Stimulated activated CD4-positive, alpha-beta T cell treated with anti-CD3 and anti-CD28 coated beads, Interleukin-2, amount 100 ng/mL, for 4 hours (primary cell): ENCODE results near the gene CARD10.

Experiments used
- DNase-seq: peaks from one replicate; pipeline ENCODE4 v3.0.0-alpha.2; 2020; ENCODE audit warnings: low read depth

CARD10 gene

DNA sequence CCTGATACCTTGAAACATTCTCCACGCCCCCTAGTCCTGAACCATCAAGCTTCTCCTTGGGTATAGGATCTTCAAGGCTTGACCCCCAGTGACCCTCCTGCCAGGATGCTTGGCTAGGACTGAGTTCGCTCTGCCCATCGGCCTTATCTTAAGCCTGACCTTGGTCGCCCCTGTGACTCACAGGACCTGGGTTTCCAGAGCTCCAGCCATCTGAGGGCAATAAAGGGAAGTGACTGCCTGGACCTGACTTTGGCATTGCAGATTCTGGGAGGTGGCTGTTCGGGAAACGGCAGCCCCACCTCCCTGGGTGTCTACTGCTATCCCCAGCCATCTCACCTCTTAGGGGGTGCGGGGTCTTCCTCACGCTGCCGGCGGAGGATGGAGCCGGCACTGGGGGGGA, 15.4 kb downstream of the CARD10 start:
- no peak for DNase-seq

DNA sequence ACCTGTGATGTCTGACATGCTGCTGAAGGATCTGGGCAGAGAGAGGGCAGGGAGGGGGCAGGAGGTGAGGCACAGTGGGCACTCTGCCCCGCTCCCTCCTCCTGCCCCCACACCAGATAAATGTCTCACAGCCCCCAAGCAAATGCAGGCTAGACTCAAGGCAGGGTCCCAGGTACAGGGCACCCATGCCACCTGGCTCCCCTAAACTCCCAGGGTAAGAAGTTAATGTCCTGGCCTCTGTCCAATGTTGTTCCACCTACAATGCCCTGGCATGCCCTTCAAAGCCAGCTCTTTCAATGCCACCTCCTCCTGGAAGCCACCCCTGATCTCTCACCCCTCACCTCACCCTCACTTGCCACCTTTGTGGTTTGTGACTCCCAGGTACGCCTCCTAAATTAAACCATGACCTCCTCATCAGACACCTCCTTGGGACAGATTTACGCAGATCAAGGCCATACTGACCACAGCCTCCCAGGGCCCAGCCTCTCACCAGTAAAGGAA, 16.0 kb downstream of the CARD10 start:
- no peak for DNase-seq

DNA sequence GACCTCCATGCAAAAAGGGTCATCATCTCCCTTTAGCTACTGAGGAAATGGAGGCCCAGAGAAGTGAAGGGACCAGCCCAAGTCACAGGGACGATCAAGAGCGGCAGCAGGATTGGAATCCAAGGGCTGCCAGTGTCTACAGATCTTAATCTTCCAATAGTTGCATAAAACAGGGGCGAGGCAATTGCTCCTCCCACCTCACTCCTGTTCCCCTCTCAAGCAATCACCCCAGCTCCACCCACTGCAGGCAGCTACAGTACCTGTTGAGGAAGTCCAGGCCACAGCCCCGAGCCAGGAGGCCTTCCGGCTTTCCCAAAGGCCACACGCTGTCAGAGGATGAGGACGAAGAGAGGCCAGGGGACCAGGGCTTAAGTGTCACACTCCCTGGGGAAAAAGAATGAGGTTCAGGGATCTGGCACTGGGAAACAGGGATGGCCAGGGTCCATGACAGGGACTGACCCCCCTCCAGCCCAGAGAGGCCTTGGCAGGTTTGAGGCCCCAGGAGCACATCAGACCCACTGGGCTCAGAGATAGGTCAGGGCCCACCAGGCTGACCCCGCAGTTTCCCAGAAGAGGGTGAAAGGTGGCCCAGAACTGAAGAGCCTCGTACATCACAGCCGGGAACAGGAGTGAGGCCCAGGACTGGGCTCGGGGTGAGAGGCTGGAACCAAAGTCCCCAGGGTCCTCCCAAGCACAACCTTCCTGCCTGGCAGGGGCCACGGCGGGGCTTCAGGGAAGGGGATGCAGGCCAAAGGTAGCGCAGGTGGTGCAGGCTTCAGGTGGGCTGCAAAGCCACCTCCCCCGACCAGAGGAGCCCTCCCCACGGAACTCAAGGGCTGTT, 16.7 kb downstream of the CARD10 start:
- no peak for DNase-seq

DNA sequence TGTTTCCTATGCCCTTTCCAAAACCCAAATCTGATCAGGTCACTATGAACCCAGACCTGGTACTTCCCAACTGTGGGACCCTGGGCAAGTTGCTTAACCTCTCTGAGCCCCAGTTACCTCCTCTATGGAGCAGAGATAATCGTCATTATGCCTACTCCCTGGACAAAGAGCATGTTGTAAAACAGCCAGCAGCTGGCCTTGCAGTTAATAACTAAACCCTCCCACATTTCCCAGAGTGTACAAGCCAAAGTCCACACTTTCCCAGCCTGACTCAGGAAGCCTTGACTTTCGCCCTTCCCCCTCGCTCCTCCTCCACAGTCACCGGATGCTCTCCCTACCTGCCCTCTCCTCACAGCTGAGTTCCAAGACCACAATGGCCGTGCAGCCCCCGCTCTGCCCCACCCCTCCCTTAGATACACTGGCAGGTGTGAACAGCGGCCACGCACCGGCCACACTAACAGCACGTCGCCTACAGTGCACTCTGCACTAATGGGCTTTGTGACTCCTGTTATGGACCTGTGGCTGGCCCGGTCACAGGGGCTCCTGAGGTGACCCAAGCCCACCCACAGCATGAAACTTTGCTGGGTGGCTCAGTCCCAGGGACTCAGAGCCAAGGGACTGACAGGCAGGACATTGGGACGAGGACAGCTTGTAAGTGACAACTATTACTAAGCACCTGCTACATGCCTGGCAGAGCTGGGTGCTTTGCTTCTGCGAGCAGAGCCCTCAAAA, 17.4 kb downstream of the CARD10 start:
- DNase-seq = no peak

DNA sequence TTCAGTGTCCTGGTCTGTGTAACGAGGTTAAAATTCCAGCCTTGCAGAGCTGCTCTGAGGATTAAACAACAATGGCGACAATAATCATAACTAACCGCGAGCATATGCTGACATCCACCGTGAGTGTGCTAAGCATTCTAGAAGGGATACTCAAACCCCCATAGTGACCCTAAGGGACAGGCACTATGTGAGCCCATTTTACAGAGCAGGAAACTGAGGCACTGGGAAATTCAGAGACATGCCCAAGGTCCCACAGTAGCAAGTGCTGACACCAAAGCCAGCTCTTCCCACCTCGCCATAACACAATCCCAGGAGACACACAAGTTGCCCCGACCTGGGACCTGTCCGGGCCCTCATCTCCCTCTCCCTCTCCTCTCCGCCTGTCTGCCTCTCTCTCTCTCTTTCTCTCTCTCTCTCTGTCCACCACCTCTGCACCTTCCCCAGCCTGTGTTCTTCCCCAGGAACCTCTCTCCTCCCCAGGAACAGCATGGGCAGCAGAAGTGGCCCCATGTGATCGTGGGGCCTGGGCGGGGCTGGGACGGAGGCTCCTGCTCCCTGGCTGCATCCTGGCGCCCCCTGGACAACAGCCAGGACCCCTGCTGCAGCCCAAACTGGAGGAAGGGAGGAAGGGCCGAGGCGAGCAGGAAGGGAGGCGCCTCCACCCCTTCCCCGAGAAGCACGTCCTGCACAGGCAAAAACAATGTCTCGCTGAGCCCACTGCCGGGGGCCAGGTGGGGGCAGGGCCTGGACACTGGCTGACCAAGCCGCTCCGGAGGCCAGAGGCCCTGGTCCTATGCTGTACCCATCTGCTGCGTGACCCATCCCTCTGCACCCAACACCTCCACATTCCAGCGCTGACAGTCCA, 18.2 kb downstream of the CARD10 start:
- no peak for DNase-seq

DNA sequence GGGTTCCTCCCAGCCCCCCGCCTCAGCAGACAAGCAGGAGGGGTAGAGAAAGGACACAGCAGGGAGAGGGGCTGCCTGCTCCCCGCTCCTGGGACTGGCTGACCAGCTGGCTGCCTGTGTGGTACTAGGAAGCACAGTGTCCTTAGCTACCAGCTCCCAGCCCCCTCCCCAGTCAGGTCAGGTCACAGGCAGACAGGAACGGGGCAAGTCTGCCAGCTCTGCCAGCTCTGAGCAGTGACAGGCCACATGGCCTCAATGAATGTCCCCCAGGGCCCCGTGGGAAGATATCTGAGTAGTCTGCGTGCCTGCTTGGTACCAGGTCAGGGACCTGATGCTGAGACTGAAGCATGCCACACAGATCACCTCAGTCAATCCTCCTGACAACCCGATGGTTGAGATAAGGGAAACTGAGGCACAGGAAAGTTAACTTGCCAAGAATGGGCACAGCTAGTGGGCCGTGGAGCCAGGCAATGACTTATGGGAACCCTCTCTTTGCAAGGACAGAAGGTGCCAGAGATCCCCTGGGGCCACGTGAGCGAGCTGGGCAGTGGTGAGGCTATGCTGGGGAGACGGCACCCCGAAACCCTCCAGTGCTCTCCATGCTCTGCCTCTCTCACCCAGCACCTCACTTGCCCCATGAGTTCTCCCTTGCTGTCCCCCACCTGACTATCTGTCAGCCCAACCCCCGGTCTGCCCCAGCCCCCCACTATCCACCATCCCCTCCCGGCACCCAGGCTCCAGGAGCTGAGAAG, 19.2 kb downstream of the CARD10 start:
- no peak for DNase-seq

DNA sequence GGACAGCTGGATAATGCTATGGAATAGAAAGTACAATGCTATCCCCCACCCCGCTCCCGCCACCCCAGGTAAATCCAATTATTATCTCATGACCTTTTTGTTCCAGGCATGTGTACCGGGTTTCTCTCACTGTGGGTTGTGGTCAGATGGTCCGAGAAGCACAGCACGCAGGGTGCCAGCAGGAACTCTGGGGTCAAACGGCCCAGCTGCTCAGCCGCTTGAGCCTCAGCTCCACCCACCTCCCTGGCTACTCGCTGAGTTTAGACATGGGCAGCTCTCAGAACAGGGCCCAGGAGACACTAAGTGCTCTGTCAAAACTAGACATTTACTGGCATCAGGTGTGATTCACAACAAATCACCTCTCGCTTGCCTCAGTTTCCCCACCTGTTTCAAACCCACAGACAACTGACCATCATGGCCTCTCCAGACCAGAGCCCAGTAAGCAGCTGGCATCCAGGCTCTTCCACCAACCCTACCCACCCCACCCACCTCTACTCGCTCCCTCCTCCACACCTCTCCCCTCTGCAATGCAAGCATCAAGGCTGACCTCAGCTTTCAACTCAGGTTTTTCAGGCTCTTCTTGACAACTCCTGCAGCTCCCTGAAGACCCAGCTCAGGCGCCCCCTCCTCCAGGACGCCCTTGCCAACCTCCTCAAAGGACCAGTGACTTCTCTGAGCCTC, 20.0 kb downstream of the CARD10 start:
- DNase-seq = no peak

DNA sequence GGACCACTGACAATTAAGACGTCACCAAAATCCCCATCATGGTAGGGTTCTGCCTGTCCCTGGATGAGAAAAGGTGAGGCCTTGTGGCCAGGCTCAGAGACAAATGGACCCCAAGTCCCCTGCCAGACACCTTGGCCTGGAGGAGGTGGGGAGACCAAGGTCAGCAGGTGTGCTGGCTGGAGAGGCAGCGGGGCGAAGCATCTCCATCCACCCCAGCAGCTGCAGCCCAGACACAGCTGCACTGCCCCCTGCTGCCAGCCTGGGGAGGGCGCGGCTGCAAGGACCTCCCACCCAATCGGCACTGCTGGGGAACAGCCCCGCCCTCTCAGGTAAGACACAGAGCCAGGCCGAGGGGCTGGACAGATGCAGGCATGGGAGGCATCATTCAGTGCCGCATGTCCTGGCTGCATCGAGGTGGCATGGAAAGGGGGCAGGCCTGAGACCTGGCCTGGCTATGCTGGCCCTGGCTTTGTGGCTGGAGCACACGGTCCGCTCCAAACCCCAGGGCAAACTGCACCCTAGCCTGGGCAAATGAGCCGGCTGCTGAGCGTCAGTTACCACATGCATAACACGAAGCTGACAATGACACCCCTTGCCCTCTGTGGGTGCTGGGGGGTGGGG, 20.8 kb downstream of the CARD10 start:
- peak; percentile 57 for DNase-seq

DNA sequence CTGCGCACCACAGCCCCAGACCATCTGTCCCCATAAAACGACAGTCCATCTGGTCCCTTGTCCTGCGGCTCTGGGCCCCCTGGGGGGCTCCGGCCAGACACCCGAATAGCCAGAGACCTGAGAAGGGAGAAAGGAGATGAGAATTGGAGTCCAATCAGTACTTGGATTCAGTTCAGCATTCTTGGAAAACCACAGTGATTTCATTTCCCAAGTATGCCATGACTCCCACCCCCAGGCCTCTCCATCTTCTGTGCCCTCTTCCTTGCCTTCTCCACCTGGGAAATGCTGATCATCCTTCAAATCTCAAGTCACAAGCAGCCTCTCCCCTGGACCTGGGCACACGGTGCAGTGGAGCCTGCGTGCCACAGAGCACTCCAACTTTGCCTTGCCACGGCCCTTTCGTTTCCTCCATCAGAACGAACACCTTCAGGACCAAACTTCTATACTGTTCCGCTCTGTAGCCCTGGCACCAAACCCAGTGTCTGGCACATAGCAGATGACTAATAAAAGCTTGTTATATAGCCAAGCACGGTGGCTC, 22.1 kb downstream of the CARD10 start:
- no peak for DNase-seq

DNA sequence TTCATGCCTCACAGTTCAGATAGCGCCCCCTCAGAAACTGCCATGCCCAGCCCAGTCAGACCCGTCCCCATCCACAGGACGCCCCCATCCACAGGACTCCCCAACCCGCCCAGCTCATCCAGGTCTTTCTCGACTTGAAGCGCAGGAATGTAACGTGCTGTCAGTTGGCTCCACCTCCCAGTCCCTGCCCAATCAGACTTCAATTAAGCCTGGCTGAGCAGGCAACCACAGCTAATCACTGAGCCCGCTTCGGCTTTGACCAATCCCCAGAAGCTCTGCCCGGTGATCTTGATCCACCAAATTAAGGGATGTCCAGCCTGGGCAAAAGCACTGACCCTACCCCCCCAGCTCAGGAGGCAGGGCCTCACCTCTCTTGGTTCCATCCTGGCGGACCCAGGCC, 22.6 kb downstream of the CARD10 start:
- no peak for DNase-seq

DNA sequence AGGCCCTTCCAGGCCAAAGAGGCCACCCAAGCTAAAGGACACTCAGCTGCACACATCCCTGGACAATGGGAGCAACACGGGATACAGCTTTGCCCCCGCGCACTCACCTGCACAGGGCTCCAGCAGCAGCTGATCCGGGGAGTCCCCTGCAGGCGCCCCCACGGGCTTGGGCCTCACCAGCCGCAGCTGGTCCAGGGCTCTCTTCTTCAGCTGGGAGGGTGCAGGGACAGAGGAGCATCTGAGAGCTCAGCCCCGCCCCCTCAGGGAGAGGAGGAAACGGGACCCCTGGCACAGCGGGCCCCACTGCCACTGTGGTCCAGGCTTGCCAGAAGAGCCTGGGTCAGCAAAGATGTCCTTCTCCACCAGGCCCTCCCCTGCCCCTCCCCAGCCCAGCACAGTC, 25.2 kb downstream of the CARD10 start:
- no peak for DNase-seq

DNA sequence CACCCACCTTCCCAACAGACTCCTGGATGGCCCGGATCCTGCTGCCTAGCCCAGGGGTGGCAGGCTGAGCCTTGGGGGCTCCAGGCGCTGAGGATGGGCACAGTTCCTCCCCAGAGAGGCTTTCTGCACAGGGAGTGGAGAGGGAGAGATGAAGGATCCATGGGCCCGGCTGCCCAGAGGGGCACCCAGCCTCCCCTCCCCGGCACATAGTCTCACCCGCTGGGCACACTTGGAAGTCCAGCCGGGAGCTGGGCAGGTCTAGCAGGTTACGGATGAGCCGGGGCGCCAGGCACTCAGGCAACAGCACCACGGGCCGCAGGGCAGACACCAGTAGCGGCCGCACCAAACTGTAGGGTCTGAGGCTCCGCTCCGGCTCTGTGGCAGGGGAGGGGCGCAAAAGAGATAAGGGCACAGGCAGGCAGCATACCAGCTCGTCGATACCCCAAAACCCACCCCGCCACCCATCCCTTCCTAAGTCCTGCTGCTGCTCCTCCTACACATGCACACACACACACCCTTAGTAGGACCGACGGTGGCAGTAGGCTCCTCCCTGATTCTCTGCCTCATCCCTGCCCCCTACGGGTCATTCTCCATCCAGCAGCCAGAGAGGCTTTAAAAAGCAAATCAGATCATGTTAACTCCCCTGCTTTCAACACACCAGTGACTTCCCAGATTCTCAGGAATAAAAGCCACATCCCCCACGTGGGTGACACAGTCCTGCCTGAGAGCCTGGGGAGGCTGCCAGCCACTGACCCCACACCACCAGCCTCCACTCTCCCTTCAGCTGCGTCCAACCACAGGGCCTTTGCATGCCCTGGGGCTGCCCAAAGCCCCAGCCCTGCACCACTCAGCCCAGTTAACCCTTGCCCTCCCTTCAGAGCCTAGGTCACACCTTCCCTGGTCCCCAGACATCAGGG, 26.5 kb downstream of the CARD10 start:
- peak; percentile 28 for DNase-seq

DNA sequence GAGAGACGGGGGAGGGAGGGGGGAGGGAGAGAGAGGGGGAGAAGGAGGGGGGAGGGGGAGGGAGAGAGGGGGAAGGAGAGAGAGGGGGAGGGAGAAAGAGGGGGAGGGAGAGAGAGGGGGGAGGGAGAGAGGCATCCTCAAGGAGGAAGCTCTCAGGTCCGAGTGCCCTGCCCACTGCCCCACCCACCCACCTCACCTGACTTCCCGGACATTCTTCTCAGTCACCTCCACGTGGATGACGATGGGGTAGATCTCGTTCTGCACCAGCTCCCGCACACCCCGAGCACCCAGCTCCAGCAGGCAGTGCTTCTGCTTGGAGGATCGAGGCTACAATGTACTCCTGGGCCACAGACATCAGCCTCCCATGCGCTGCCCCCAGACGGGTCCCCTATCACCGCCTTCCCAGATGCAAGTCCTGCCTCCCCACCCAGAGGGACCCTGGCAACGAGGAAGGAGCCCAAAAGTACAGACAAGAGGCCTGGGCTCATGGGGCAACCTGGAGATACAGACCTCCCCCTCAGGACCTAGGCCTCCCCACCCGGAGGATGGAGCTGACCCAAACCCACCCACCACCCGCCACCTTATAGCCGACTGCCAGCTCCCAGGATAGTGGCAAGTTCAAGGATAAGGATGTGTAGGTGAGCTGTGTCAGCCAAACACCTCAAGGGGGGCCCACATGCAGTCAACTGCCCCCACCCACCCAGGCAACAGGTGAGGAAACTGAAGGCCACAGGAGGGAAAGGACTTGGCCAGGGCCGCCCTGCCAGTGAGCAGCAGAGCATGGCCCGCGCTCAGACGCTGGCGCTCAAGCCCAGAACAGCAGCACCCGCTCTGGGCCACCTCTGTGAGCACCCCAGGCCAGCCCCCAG, 27.4 kb downstream of the CARD10 start:
- no peak for DNase-seq

DNA sequence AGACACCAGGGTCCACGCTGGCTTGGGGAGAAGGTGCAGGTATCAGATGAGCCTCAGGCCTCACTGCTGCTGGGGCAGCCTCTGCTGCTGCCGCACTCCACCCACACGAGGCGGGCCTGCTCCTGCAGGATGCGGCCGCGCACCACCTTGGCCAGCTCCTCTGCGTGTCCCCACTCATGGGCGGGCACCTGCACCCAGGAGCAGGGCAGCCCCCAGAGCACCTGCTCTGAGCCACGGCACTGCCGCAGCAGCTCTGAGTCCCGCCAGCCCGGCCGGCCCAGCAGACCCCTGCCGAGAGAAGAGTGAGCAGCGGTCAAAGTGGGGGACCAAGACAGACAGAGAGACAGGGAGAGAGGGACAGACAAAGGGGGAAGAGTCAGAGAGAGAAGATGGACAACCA, 28.1 kb downstream of the CARD10 start:
- no peak for DNase-seq

DNA sequence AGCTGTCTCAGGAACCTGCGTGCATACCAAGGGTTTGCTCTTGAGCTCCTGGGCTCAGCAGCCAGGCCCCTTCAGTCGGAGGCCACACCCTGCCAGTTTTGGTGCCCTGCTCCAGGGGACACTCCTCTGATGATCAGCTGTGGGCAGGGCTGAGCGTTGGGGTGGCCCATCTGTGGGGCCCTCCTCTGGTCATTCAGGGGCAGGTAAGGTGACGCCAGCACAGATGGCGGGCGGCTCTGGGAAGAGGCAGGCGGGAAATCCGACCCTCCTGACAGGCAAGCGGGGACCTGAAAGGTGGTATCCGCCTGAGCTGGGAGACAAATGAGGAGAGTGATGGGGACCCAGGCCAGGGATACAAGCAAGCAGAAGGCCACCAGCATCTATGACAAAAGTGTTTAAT, 29.2 kb downstream of the CARD10 start:
- DNase-seq = no peak

DNA sequence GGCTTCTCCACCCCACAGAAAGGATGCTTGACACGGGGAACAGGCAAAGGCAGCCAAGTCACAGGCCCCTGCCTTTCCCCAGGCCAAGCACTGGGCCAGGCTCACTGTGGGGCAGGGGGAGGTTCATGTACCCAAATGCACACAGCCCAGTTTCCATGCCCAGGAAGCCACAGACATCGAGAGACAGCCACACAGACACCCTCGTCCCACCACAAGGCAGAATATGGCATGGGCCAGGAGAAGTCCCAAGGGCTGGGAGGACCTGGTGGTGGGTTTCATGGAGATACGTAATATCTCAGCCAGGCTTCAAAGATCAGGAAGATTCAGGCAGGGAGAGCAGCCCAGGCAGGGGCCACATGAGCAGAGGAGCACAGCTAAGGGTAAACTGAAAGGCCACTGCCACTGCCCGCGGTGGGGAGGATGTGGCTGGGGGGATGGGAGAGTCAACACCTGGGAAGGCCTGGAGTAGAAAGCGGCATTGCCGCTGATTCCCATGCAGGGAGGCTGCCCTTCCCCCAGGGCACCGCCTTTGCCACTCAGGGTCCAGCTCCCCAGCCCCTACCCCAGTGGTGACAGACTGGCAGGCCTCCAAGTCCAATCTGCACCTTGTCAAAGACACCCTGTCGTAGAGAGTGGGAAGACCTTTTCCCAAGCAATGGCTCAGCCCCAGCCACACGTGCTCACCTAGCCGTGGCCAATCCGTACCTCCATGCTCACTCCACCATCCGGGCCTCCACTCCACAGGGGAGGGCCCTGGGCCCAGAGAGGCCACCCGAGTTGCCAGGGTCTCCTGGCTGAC, 30.7 kb downstream of the CARD10 start:
- no peak for DNase-seq

DNA sequence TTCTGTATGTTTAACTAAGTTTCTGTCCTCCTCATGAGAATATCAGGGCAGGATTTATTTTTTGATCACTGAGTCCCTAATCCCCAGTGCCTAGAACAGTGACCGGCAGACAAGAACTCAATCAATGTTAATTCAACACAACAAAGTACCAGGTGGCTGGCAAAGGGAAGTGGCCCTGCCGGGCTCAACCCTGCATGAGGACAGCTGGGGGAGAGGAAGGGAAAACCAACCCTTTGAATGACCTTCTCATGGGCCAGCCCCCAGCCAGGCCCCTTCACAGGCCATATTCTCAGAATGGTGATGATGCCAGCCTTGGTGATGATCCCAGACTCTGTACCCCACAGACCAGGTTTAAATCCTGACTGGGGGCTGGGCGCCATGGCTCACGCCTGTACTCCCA, 31.6 kb downstream of the CARD10 start:
- DNase-seq = no peak
